Measurements from ENCODE around the gene SPINDOC. TPM values are rescaled to one million over a fixed set of nuclear protein-coding genes. Genes with fewer than 3 reads are reported as not detected.

SPINDOC gene
- total and polyA plus RNA-seq, 9 of the 15 experiments (the other 6 are each of a cell fraction or from before 2014, with no cell fraction given) = 0.70 to 36.3 (median 19.6) TPM

DNA sequence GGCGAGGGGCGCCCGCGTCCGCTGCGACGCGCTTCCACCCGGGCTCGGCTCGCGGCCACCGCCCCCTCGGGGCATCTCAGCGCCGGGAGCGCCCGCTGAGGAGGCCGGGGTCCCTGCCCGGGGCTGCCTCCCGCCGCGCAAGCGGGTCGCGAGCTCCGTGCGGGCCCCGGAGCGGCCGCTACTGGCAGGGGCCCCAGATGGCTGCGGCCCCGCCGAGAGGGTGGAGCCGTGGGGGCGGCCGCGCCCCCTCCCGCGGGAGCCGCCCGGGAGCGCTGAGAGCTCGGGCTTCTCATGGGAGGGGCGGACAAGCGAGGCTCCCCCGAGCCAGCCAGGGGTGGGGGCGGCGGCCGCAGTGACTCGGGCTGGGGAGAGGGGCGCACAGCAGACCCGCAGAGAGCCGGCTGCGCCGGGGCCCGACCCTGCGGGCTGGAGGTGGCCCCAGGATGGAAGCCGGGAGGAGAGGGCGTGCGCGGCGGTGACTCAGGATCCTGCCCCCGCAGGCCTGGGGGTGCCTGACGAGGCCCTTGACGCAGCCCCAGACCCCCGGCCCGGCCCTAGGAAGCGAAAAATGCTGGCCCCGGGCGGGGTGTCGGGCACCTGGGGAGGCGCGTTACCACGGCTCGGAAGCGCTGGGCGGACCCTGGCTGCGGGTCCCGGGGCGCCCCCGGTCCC is 44.1 kb upstream of the SPINDOC start (continued):
- TF ChIP-seq, protein P1, sequence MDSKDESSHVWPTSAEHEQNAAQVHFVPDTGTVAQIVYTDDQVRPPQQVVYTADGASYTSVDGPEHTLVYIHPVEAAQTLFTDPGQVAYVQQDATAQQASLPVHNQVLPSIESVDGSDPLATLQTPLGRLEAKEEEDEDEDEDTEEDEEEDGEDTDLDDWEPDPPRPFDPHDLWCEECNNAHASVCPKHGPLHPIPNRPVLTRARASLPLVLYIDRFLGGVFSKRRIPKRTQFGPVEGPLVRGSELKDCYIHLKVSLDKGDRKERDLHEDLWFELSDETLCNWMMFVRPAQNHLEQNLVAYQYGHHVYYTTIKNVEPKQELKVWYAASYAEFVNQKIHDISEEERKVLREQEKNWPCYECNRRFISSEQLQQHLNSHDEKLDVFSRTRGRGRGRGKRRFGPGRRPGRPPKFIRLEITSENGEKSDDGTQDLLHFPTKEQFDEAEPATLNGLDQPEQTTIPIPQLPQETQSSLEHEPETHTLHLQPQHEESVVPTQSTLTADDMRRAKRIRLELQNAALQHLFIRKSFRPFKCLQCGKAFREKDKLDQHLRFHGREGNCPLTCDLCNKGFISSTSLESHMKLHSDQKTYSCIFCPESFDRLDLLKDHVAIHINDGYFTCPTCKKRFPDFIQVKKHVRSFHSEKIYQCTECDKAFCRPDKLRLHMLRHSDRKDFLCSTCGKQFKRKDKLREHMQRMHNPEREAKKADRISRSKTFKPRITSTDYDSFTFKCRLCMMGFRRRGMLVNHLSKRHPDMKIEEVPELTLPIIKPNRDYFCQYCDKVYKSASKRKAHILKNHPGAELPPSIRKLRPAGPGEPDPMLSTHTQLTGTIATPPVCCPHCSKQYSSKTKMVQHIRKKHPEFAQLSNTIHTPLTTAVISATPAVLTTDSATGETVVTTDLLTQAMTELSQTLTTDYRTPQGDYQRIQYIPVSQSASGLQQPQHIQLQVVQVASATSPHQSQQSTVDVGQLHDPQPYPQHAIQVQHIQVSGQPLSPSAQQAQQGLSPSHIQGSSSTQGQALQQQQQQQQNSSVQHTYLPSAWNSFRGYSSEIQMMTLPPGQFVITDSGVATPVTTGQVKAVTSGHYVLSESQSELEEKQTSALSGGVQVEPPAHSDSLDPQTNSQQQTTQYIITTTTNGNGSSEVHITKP (IDR thresholded peaks at IDR 0.05; ENCODE audit: partially characterized antibody) = no peak
- TF ChIP-seq ZC3H11A (IDR thresholded peaks at IDR 0.05; ENCODE audit: low read depth, low read length) = no peak
- no peak for TF ChIP-seq ETV1 (tag; conservative IDR thresholded peaks at IDR 0.05; ENCODE audit: low read depth)
- TF ChIP-seq U2AF2 (optimal IDR thresholded peaks at IDR 0.05; ENCODE audit: low read depth, low read length) = no peak
- no peak for TF ChIP-seq PTRF (tag; IDR thresholded peaks at IDR 0.05)
- TF ChIP-seq NFE2 (IDR thresholded peaks at IDR 0.05; ENCODE audit: low read depth) = peak; percentile 62
- TF ChIP-seq, protein P2, sequence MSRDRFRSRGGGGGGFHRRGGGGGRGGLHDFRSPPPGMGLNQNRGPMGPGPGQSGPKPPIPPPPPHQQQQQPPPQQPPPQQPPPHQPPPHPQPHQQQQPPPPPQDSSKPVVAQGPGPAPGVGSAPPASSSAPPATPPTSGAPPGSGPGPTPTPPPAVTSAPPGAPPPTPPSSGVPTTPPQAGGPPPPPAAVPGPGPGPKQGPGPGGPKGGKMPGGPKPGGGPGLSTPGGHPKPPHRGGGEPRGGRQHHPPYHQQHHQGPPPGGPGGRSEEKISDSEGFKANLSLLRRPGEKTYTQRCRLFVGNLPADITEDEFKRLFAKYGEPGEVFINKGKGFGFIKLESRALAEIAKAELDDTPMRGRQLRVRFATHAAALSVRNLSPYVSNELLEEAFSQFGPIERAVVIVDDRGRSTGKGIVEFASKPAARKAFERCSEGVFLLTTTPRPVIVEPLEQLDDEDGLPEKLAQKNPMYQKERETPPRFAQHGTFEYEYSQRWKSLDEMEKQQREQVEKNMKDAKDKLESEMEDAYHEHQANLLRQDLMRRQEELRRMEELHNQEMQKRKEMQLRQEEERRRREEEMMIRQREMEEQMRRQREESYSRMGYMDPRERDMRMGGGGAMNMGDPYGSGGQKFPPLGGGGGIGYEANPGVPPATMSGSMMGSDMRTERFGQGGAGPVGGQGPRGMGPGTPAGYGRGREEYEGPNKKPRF (IDR thresholded peaks at IDR 0.05; ENCODE audit: low read depth, low read length) = no peak
- TF ChIP-seq, protein P3, sequence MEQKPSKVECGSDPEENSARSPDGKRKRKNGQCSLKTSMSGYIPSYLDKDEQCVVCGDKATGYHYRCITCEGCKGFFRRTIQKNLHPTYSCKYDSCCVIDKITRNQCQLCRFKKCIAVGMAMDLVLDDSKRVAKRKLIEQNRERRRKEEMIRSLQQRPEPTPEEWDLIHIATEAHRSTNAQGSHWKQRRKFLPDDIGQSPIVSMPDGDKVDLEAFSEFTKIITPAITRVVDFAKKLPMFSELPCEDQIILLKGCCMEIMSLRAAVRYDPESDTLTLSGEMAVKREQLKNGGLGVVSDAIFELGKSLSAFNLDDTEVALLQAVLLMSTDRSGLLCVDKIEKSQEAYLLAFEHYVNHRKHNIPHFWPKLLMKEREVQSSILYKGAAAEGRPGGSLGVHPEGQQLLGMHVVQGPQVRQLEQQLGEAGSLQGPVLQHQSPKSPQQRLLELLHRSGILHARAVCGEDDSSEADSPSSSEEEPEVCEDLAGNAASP (IDR thresholded peaks at IDR 0.05) = no peak
- TF ChIP-seq ZNF764 (CRISPR knock-in tag; IDR thresholded peaks at IDR 0.05; ENCODE audit: low read depth) = no peak
- TF ChIP-seq, protein P4, sequence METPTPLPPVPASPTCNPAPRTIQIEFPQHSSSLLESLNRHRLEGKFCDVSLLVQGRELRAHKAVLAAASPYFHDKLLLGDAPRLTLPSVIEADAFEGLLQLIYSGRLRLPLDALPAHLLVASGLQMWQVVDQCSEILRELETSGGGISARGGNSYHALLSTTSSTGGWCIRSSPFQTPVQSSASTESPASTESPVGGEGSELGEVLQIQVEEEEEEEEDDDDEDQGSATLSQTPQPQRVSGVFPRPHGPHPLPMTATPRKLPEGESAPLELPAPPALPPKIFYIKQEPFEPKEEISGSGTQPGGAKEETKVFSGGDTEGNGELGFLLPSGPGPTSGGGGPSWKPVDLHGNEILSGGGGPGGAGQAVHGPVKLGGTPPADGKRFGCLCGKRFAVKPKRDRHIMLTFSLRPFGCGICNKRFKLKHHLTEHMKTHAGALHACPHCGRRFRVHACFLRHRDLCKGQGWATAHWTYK (CRISPR knock-in tag; IDR thresholded peaks at IDR 0.05) = 0 out of 2 replicates have a peak, but pooled peaks have one; percentile 3
- TF ChIP-seq CREBBP (IDR thresholded peaks at IDR 0.05; ENCODE audit: low read depth, low read length) = no peak
- TF ChIP-seq PTBP1 (IDR thresholded peaks at IDR 0.05; ENCODE audit: low read depth, low read length) = no peak
- TF ChIP-seq, protein P5, sequence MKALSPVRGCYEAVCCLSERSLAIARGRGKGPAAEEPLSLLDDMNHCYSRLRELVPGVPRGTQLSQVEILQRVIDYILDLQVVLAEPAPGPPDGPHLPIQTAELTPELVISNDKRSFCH (CRISPR knock-in tag; IDR thresholded peaks at IDR 0.05) = no peak
- TF ChIP-seq, protein P5 (tag; IDR thresholded peaks at IDR 0.05) = 0 out of 2 replicates have a peak, but pooled peaks have one; percentile 30
- no peak for TF ChIP-seq ZNF507 (tag; conservative IDR thresholded peaks at IDR 0.05)
- no peak for TF ChIP-seq NCOA4 (IDR thresholded peaks at IDR 0.05; ENCODE audit: partially characterized antibody)
- TF ChIP-seq RUNX1 (IDR thresholded peaks at IDR 0.05; ENCODE audit: low read depth) = no peak
- TF ChIP-seq CCNT2 (IDR thresholded peaks at IDR 0.05; ENCODE audit: borderline replicate concordance, extremely low read depth, insufficient read length, low read depth, low read length) = peak; percentile 10
- TF ChIP-seq MEIS2 (IDR thresholded peaks at IDR 0.05; ENCODE audit: partially characterized antibody) = no peak

Measured in K562 (cell line).